OCI-LY3 (cell line): Measurements from ENCODE around the gene NXPH4.

ENCODE experiments used
- CTCF ChIP-seq: fragments of 200-600, 300-600 bp; sonication (generic); IDR thresholded peaks from 2 replicates; pipeline ENCODE4 v1.5.1; 2014; ENCODE audit warnings: antibody characterized with exemption, low read length, low read depth
- EZH2phosphoT487 ChIP-seq: fragments of 200-600 bp; shearing (Covaris generic); IDR thresholded peaks from 2 replicates; pipeline ENCODE4 v1.6.1; 2018; ENCODE audit warnings: antibody characterized with exemption, mixed run types, low read depth

DNA sequence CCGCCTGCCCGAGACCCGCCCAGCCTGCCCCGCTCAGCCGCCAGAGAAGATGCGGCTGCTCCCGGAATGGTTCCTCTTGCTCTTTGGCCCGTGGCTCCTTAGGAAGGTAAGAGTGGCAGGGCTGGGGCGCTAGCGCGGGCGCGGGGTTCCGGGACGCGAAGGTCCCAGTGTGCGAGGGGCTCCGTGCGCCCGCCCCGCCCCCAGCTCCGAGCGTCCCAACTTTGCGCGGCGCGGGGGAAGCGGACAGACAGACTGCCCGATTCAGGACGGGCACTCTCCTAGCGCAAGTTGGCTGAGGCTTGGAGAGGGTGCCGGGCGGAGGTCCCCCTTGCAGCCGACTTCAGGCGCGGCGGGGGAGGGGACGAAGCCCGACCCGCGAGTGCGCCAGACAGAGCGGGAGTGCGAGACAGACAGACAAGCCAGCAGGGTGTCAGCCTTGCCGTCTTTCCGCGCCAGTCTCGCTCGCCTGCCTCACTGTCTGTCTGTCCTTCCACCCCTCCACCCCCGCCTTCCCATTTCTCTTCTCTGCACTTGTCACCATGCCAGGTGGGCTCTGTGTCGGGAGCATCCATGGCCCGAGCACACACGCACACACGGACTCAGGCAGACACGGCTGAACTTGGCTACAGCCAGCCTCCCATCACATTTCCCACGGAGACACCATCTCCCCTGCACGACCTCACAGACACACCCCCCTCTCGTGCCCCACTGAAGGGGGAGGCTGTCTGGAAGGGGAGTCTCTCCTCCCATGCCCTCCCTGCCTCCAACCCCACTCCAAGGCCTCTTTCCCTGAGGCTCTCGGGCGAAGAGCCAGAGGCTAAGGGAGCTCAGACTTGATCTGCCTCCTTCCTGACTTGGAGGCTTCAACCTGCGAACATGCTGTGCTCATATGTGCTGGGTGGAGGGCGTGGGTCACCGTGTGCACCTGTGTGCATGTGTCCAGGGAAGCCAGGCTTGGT, 606 bp downstream of the NXPH4 start:
- TF ChIP-seq CTCF (no peak), EZH2phosphoT487 (no peak)
